Upper lobe of right lung (tissue), 1 donor: Measurements from ENCODE around the gene HSPA6. TPM values are rescaled to one million over a fixed set of nuclear protein-coding genes. Genes with fewer than 3 reads are reported as not detected.

Source experiments
- ATAC-seq: fragments of 200-7000 bp; cut with Tn5 transposase; one replicate; pipeline ENCODE4 v1.9.1; 2020; ENCODE audit warnings: mild to moderate bottlenecking, moderate library complexity
- DNase-seq: peaks from one replicate; pipeline ENCODE4 v3.0.0-alpha.2; 2020
- H3K27ac ChIP-seq: fragments of 200-600 bp; one replicate; pipeline ENCODE4 v1.8.0; 2022
- H3K27me3 ChIP-seq: fragments of 200-600 bp; one replicate; pipeline ENCODE4 v1.8.0; 2022; ENCODE audit warnings: mild to moderate bottlenecking
- H3K36me3 ChIP-seq: fragments of 200-600 bp; one replicate; pipeline ENCODE4 v1.8.0; 2022
- H3K4me1 ChIP-seq: fragments of 200-600 bp; one replicate; pipeline ENCODE4 v1.8.0; 2022
- H3K4me3 ChIP-seq: fragments of 200-600 bp; one replicate; pipeline ENCODE4 v1.8.0; 2022; ENCODE audit warnings: mild to moderate bottlenecking
- H3K9me3 ChIP-seq: fragments of 200-600 bp; one replicate; pipeline ENCODE4 v1.8.0; 2022
- CTCF ChIP-seq: fragments of 200-600 bp; IDR thresholded peaks from one replicate; pipeline ENCODE4 v1.8.0; 2022; ENCODE audit warnings: antibody characterized with exemption
- intact Hi-C: fragments of 100-400 bp; cut with DNase I; formaldehyde crosslinking; loops from one replicate; pipeline ENCODE4 v1.11.0; 2022
- total RNA-seq: library from RNA; stranded (reverse); fragmentation: NEBNext Ultra II Directional; extraction: Animal tissue kit (Norgen Biotek cat#: 25700); gene quantifications from one replicate; pipeline ENCODE4 v1.2.1, GENCODE V29; 2021
- donor health status: DM: no; HTN: yes; CAD: no; lungs with severe emphysema.

The HSPA6 gene
- total RNA-seq, 1 donor from 2014 or later, result 10.9 TPM

GRCh38 chr1:161501234-161501633 is 23.1 kb upstream of the HSPA6 start:
- ATAC-seq, result no peak
- DNase-seq, result no peak
- no peak for TF ChIP-seq CTCF
- Histone ChIP-seq H3K36me3 (no peaks in the 10 kb centered on the region), H3K4me1 (peaks cover 14% of the 10 kb centered on the region), H3K4me3 (no peak overlapping the region), H3K27me3 (no peaks in the 10 kb centered on the region), H3K27ac (no peak overlapping the region), H3K9me3 (no peaks in the 10 kb centered on the region)
- intact Hi-C loops, result no loop called here

GRCh38 chr1:161502181-161502580 is 22.2 kb upstream of the HSPA6 start:
- Histone ChIP-seq H3K36me3 (no peaks in the 10 kb centered on the region), H3K4me3 (no peak overlapping the region), H3K4me1 (peaks cover 14% of the 10 kb centered on the region), H3K9me3 (no peaks in the 10 kb centered on the region), H3K27ac (no peak overlapping the region), H3K27me3 (no peaks in the 10 kb centered on the region)
- TF ChIP-seq CTCF, result no peak
- intact Hi-C loops, result no loop called here
- ATAC-seq (no peak), DNase-seq (no peak)

- DNase-seq (no peak), ATAC-seq (no peak)
- TF ChIP-seq CTCF, result no peak
- H3K27me3 ChIP-seq, result no peaks in the 10 kb centered on the region
- no peak overlapping the region for H3K4me3 ChIP-seq
- H3K4me1 ChIP-seq, result peaks cover 14% of the 10 kb centered on the region
- no peaks in the 10 kb centered on the region for H3K9me3 ChIP-seq
- no peak overlapping the region for H3K27ac ChIP-seq
- intact Hi-C loops, result no loop called here
- no peaks in the 10 kb centered on the region for H3K36me3 ChIP-seq
These were observed 21.5 kb upstream of the HSPA6 start for GRCh38 chr1:161502641-161503393.

GRCh38 chr1:161503394-161503748 is 21.0 kb upstream of the HSPA6 start:
- Histone ChIP-seq H3K4me3 (no peak overlapping the region), H3K27ac (no peak overlapping the region), H3K36me3 (no peaks in the 10 kb centered on the region), H3K9me3 (no peaks in the 10 kb centered on the region), H3K27me3 (no peaks in the 10 kb centered on the region), H3K4me1 (peaks cover 14% of the 10 kb centered on the region)
- TF ChIP-seq CTCF, result no peak
- no peak for ATAC-seq
- DNase-seq, result no peak
- intact Hi-C loops, result no loop called here

- Histone ChIP-seq H3K4me1 (peaks cover 6% of the 10 kb centered on the region), H3K9me3 (no peaks in the 10 kb centered on the region), H3K27me3 (no peaks in the 10 kb centered on the region), H3K27ac (peak overlapping the region; percentile 65), H3K36me3 (no peaks in the 10 kb centered on the region), H3K4me3 (peak overlapping the region; percentile 42)
- ATAC-seq (no peak), DNase-seq (no peak)
- intact Hi-C loops, result no loop called here
- TF ChIP-seq CTCF, result no peak
These were observed 18.7 kb upstream of the HSPA6 start for GRCh38 chr1:161505686-161506085.
